OCI-LY1 (cell line): ENCODE measurements around the gene RPL7A.

ENCODE experiments used
- H2AFZ ChIP-seq: fragments of 200-600 bp; sonication (generic), shearing (Covaris generic); 2 replicates; pipeline ENCODE4 v1.6.0; 2014; ENCODE audit warnings: antibody characterized with exemption, mild to moderate bottlenecking, low read length
- H3F3A ChIP-seq: fragments of 200-600 bp; sonication (generic), shearing (Covaris generic); 2 replicates; pipeline ENCODE4 v1.6.0; 2014; ENCODE audit warnings: mild to moderate bottlenecking, antibody characterized with exemption, low read length, moderate library complexity; ENCODE audit not compliant: insufficient read depth
- H3K27ac ChIP-seq: fragments of 200-600 bp; sonication (generic); 2 replicates; pipeline ENCODE4 v1.5.1; 2014; ENCODE audit warnings: low read length, mixed run types, mild to moderate bottlenecking, low read depth; ENCODE audit not compliant: poor library complexity, severe bottlenecking
- H3K27me3 ChIP-seq: fragments of 200-600 bp; sonication (generic); 2 replicates; pipeline ENCODE4 v1.6.0; 2014; ENCODE audit warnings: antibody characterized with exemption, mild to moderate bottlenecking, low read length, moderate library complexity; ENCODE audit not compliant: insufficient read depth
- H3K36me3 ChIP-seq: fragments of 200-600 bp; sonication (generic); 2 replicates; pipeline ENCODE4 v1.6.1; 2014; ENCODE audit warnings: mild to moderate bottlenecking, antibody characterized with exemption, low read length, moderate library complexity, mixed read lengths; ENCODE audit not compliant: insufficient read depth
- H3K4me1 ChIP-seq: fragments of 200-600 bp; sonication (generic); 2 replicates; pipeline ENCODE4 v1.5.1; 2014; ENCODE audit warnings: mild to moderate bottlenecking, low read length, moderate library complexity; ENCODE audit not compliant: insufficient read depth, severe bottlenecking
- H3K4me2 ChIP-seq: fragments of 200-600 bp; sonication (generic), shearing (Covaris generic); 2 replicates; pipeline ENCODE4 v1.6.1; 2014; ENCODE audit warnings: low read length
- H3K4me3 ChIP-seq: fragments of 200-600 bp; sonication (generic); 2 replicates; pipeline ENCODE4 v1.5.1; 2014; ENCODE audit warnings: low read length, low read depth, mild to moderate bottlenecking, mixed read lengths; ENCODE audit not compliant: poor library complexity, severe bottlenecking
- H3K79me2 ChIP-seq: fragments of 200-600 bp; shearing (Covaris generic); 2 replicates; pipeline ENCODE4 v1.6.1; 2016; ENCODE audit warnings: mixed run types, low read length, mixed read lengths; ENCODE audit not compliant: insufficient read depth
- H3K9ac ChIP-seq: fragments of 200-600 bp; sonication (generic), shearing (Covaris generic); 2 replicates; pipeline ENCODE4 v1.6.1; 2014; ENCODE audit warnings: mild to moderate bottlenecking, low read length, mixed read lengths
- H3K9me2 ChIP-seq: fragments of 200-600 bp; sonication (generic), shearing (Covaris generic); 2 replicates; pipeline ENCODE4 v1.6.1; 2014; ENCODE audit warnings: low read depth, mild to moderate bottlenecking, low read length, mixed read lengths
- H3K9me3 ChIP-seq: fragments of 200-600 bp; shearing (Covaris generic); 2 replicates; pipeline ENCODE4 v1.6.1; 2014; ENCODE audit warnings: low read length, mixed read lengths
- H4K20me1 ChIP-seq: fragments of 200-600 bp; sonication (generic), shearing (Covaris generic); 2 replicates; pipeline ENCODE4 v1.6.0; 2016; ENCODE audit warnings: mild to moderate bottlenecking, low read length; ENCODE audit not compliant: insufficient read depth
- EZH2 ChIP-seq: fragments of 200-600 bp; sonication (generic), shearing (Covaris generic); IDR thresholded peaks from 2 replicates; pipeline ENCODE4 v1.8.0; 2017; ENCODE audit warnings: borderline replicate concordance, mixed run types, mild to moderate bottlenecking, antibody characterized with exemption, low read length, moderate library complexity, mixed read lengths
- TF ChIP-seq, protein P1 (sequence below): fragments of 200-600 bp; sonication (generic), shearing (Covaris generic); IDR thresholded peaks from 2 replicates; pipeline ENCODE4 v1.5.1; 2017; ENCODE audit warnings: mild to moderate bottlenecking, antibody characterized with exemption, low read length, moderate library complexity, mixed read lengths

The RPL7A gene

DNA sequence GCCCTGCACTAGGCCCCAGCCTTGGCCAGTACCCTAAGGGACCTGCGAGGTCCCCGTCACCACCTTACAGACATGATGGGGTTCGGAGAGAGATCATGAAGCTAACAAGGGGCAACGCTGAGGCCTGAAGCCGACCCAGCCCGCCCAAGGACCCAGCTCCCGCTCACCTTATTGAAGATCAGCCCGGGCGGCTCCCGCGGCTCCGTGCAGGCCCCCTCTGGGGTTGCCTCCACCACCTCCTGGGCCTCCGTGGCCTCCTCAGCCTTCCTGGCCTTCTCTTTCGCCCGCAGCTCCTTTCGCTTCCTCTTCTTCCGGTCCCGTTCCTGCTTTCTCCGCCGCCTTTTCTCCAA lies 15.7 kb upstream of the RPL7A start:
- Histone ChIP-seq H3K9me3 (no peaks in the 10 kb centered on the region), H4K20me1 (no peaks in the 10 kb centered on the region), H3K4me2 (no peak overlapping the region), H3F3A (0 out of 2 replicates have a peak, but pooled peaks cover 2% of the 10 kb centered on the region), H3K79me2 (peaks cover 13% of the 10 kb centered on the region), H3K4me3 (no peak overlapping the region), H3K27me3 (no peaks in the 10 kb centered on the region), H2AFZ (no peak overlapping the region), H3K4me1 (peaks cover 23% of the 10 kb centered on the region), H3K27ac (no peak overlapping the region), H3K9ac (no peak overlapping the region), H3K36me3 (peaks cover 52% of the 10 kb centered on the region), H3K9me2 (no peaks in the 10 kb centered on the region)
- no peak for TF ChIP-seq EZH2
- TF ChIP-seq, protein P1, sequence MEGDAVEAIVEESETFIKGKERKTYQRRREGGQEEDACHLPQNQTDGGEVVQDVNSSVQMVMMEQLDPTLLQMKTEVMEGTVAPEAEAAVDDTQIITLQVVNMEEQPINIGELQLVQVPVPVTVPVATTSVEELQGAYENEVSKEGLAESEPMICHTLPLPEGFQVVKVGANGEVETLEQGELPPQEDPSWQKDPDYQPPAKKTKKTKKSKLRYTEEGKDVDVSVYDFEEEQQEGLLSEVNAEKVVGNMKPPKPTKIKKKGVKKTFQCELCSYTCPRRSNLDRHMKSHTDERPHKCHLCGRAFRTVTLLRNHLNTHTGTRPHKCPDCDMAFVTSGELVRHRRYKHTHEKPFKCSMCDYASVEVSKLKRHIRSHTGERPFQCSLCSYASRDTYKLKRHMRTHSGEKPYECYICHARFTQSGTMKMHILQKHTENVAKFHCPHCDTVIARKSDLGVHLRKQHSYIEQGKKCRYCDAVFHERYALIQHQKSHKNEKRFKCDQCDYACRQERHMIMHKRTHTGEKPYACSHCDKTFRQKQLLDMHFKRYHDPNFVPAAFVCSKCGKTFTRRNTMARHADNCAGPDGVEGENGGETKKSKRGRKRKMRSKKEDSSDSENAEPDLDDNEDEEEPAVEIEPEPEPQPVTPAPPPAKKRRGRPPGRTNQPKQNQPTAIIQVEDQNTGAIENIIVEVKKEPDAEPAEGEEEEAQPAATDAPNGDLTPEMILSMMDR, result no peak

DNA sequence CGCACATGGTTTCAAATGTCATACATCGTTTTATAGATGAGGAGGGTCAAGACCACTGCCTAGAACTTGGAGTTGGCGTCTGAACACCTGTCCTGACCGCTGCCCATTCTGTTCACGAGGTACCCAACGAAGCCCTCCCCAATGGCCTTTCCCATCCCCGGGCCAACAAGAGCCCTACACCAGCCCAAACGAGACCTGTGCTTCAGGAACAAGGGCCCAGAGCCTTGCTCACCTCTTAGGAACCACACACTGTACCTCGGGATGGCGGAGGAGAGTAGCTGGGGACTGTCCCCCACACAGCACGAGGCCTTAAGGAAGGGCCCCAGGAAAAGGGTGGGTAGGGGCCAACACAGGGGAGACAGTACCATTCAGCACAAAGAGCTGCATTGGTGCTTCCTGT lies 15.0 kb upstream of the RPL7A start:
- Histone ChIP-seq H3K27ac (no peak overlapping the region), H2AFZ (no peak overlapping the region), H3K9ac (no peak overlapping the region), H3K36me3 (peaks cover 52% of the 10 kb centered on the region), H3K9me2 (no peaks in the 10 kb centered on the region), H3K4me3 (no peak overlapping the region), H3K4me2 (no peak overlapping the region), H3K27me3 (no peaks in the 10 kb centered on the region), H4K20me1 (no peaks in the 10 kb centered on the region), H3K4me1 (peaks cover 23% of the 10 kb centered on the region), H3K9me3 (no peaks in the 10 kb centered on the region), H3F3A (0 out of 2 replicates have a peak, but pooled peaks cover 2% of the 10 kb centered on the region), H3K79me2 (peaks cover 13% of the 10 kb centered on the region)
- TF ChIP-seq EZH2, result no peak
- TF ChIP-seq, protein P1, result no peak

DNA sequence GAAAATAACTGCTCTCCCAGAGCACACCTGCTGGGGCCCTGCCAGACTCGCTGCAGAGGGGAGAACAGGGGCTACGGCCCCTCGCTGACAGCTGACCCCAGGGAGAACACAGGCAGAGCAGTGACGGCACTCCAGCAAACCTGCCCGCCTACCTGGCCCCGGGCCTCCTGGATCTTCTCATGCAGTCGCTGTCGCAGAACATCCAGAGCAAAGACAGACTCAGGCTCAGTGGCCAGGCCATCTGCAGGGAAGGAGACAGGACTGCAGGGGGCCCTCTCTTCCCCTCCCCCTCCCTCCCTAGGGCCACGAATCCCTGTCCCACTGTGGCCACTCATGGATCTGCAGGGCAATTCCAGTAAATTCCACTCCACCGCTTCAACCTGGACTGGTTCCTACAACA lies 14.5 kb upstream of the RPL7A start:
- Histone ChIP-seq H2AFZ (no peak overlapping the region), H3K4me1 (peaks cover 23% of the 10 kb centered on the region), H3K79me2 (peaks cover 13% of the 10 kb centered on the region), H3K27me3 (no peaks in the 10 kb centered on the region), H3K27ac (no peak overlapping the region), H3F3A (0 out of 2 replicates have a peak, but pooled peaks cover 2% of the 10 kb centered on the region), H3K36me3 (peaks cover 54% of the 10 kb centered on the region), H3K9me3 (no peaks in the 10 kb centered on the region), H3K4me3 (no peak overlapping the region), H3K4me2 (no peak overlapping the region), H3K9me2 (no peaks in the 10 kb centered on the region), H4K20me1 (no peaks in the 10 kb centered on the region), H3K9ac (no peak overlapping the region)
- TF ChIP-seq EZH2, result no peak
- TF ChIP-seq, protein P1, result no peak
